Stomach (tissue), 9 donors: ENCODE measurements around the gene CD40. TPM values are rescaled to one million over a fixed set of nuclear protein-coding genes. Genes with fewer than 3 reads are reported as not detected.
"Not testable (repeated sequence)": the region's sequence is repeated elsewhere in the genome, so short reads cannot be mapped to it uniquely, and the experiment has no call there.

Source experiments
- DNase-seq, 2 donors: peaks; one replicate each; pipeline versions ENCODE4 v3.0.0 to v3.0.0-alpha.2; 2013 to 2019
- H3K27ac ChIP-seq, 5 donors: fragments of 200-600 bp in 4 of 5; sonication (generic) in 4 of 5; one replicate each; pipeline ENCODE4 v1.5.1; 2013 to 2019; ENCODE audit warnings: mild to moderate bottlenecking in 1 of 5, moderate library complexity in 1 of 5
- H3K27me3 ChIP-seq, 3 donors: fragments of 200-600 bp; sonication (generic); one replicate each; pipeline ENCODE4 v1.5.1; 2017 to 2019; ENCODE audit warnings: mixed run types in 1 of 3
- H3K36me3 ChIP-seq, 4 donors: fragments of 200-600 bp; sonication (generic); 1 replicate in 3 of 4; 2 replicates in 1 of 4; pipeline ENCODE4 v1.5.1; 2016 to 2019
- H3K4me1 ChIP-seq, 4 donors: fragments of 200-600 bp; sonication (generic); one replicate each; pipeline ENCODE4 v1.5.1; 2016 to 2019
- H3K4me3 ChIP-seq, 4 donors: fragments of 200-600 bp; sonication (generic) in 3 of 4; one replicate each; pipeline ENCODE4 v1.5.1; 2016 to 2019; ENCODE audit warnings: mild to moderate bottlenecking in 1 of 4
- H3K9me3 ChIP-seq, 4 donors: fragments of 200-600 bp; sonication (generic); one replicate each; pipeline ENCODE4 v1.5.1; 2016 to 2019
- CTCF ChIP-seq, 7 experiments: fragments of 450-650 bp in 4 of 7; fragments of 200-600 bp in 3 of 7; sonication (generic) in 3 of 7; IDR thresholded peaks; one replicate each; pipeline ENCODE4 v1.5.1; 2016 to 2019; ENCODE audit warnings: antibody characterized with exemption in 7 of 7, control low read depth in 2 of 7, mild to moderate bottlenecking in 1 of 7
- EP300 ChIP-seq: sonication (generic); formaldehyde crosslinking; IDR thresholded peaks from one replicate; pipeline ENCODE4 v1.6.1; 2017; ENCODE audit warnings: antibody characterized with exemption
- POLR2A ChIP-seq, 4 donors: fragments of 450-650 bp; IDR thresholded peaks; one replicate each; pipeline ENCODE4 v1.6.1; 2016; ENCODE audit warnings: antibody characterized with exemption in 4 of 4, control low read depth in 2 of 4, mild to moderate bottlenecking in 1 of 4, moderate library complexity in 1 of 4
- POLR2AphosphoS5 ChIP-seq, 3 donors: sonication (generic); formaldehyde crosslinking; IDR thresholded peaks; one replicate each; pipeline ENCODE4 v1.6.1; 2016; ENCODE audit warnings: antibody characterized with exemption in 3 of 3
- WGBS, 5 donors: extraction: QIAGEN DNeasy Blood & Tissue Kit in 3 of 5; methylation state at CpG; one replicate each; pipeline versions ENCODE4 v1.1.5 to v1.1.7; 2013 to 2018; 5-methylcytosine and 5-hydroxymethylcytosine counted together
- intact Hi-C: fragments of 100-400 bp; cut with DNase I; formaldehyde crosslinking; loops from one replicate; pipeline ENCODE4 v1.15.1; 2023; ENCODE audit warnings: low total_unique reads
- polyA plus RNA-seq, 3 donors: library from polyadenylated mRNA; stranded (reverse); fragments of 200-250 nt; gene quantifications; one replicate each; pipeline ENCODE4 v1.2.3, GENCODE V29; 2013
- total RNA-seq, 5 donors: library from RNA; depleted of rRNA; stranded (reverse); fragments of >200 nt; gene quantifications; one replicate each; pipeline versions ENCODE4 v1.1.0 to v1.2.3, GENCODE V29; 2014 to 2016
- donor health status: healthy with polysubstance abuse.
- donor health status: Bipolar disorder and iron deficiency.
- donor health status: healthy.

Gene CD40
- total and polyA plus RNA-seq, 8 donors = 2.8 to 19.9 (median 5.3) TPM; not detected in 1

DNA sequence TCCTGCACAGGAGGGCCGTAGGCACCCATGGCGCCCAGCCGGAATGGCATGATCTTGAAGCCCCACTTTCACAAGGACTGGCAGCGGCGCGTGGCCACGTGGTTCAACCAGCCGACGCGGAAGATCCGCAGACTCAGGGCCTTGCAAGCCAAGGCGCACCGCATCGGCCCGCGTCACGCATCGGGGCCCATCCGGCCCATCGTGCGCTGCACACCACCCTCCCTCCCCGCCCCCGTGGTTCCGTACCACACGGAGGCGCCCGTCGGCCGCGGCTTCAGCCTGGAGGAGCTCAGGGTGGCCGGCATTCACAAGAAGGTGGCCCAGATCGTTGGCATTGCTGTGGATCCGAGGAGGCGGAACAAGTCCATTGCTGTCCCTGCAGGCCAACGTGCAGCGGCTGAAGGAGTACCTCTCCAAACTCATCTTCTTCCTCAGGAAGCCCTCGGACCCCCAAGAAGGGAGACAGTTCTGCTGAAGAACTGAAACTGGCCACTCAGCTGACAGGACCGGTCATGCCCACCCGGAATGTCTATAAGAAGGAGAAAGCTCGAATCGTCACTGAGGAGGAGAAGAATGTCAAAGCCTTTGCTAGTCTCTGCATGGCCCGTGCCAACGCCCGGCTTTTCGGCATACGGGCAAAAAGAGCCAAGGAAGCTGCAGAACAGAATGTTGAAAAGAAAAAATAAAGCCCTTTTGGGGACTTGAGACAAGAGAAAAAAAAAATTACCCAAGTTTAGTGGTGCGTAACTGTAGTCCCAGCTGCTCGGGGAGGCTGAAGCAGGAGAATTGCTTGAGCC lies 18.4 kb upstream of the CD40 start:
- H3K9me3 ChIP-seq = peaks cover 0 to 6% (median 0%) of the 10 kb centered on the region in 4 donors
- peak in 1 of 2 donors; percentile 24 for DNase-seq
- no peak overlapping the region for H3K4me3 ChIP-seq
- WGBS, 5 donors = 34 to 56% (median 37%) methylated on average over 26 to 48 of the region's 48 CpGs
- no peaks in the 10 kb centered on the region for H3K36me3 ChIP-seq
- TF ChIP-seq POLR2AphosphoS5 (IDR thresholded peaks at IDR 0.05) (no peak), POLR2A (IDR thresholded peaks at IDR 0.05) (no peak), EP300 (no peak), CTCF (IDR thresholded peaks at IDR 0.05) (no peak)
- no peaks in the 10 kb centered on the region for H3K4me1 ChIP-seq
- H3K27me3 ChIP-seq = peaks cover 0 to 77% (median 14%) of the 10 kb centered on the region in 3 donors
- no peak overlapping the region for H3K27ac ChIP-seq
- intact Hi-C loops = loop anchor here (10.0 kb wide), 1 partner anchor 85 kb away; no protein-coding TSS in a partner anchor

DNA sequence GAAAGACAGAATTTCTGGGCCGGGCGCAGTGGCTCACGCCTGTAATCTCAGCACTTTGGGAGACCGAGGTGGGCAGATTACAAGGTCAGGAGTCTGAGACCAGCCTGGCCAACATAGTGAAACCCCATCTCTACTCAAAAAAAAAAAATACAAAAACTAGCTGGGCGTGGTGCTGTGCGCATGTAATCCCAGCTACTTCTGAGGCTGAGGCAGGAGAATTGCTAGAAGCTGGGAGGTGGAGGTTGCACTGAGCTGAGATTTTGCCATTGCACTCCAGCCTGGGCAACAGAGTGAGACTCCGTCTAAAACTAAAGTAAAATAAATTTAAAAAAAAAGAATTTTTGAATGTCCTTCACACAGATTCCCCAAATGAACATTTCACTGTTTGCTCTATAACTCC lies 17.7 kb upstream of the CD40 start:
- H3K4me1 ChIP-seq, H3K9me3 ChIP-seq, H3K36me3 ChIP-seq, DNase-seq, H3K27ac ChIP-seq, intact Hi-C loops, H3K4me3 ChIP-seq: not testable (repeated sequence)
- peaks cover 0 to 85% (median 17%) of the 10 kb centered on the region in 3 donors for H3K27me3 ChIP-seq
- WGBS, 5 donors = 80 to 88% (median 82%) methylated on average over 7 of the region's 7 CpGs

- Histone ChIP-seq H3K4me1 (no peaks in the 10 kb centered on the region), H3K27me3 (peaks cover 0 to 87% (median 17%) of the 10 kb centered on the region in 3 donors), H3K27ac (no peak overlapping the region), H3K4me3 (no peak overlapping the region), H3K9me3 (peaks cover 0 to 6% (median 0%) of the 10 kb centered on the region in 4 donors), H3K36me3 (no peaks in the 10 kb centered on the region)
- intact Hi-C loops = no loop called here
- TF ChIP-seq CTCF (IDR thresholded peaks at IDR 0.05) = no peak
- TF ChIP-seq POLR2A (IDR thresholded peaks at IDR 0.05) = no peak
- no peak for TF ChIP-seq POLR2AphosphoS5 (IDR thresholded peaks at IDR 0.05)
- no peak for TF ChIP-seq EP300
- WGBS, 5 donors = 70 to 78% (median 74%) methylated on average over 5 of the region's 5 CpGs
- no peak for DNase-seq
Measured at GRCh38 chr20:46100988-46101387, 17.1 kb upstream of the CD40 start.

DNA sequence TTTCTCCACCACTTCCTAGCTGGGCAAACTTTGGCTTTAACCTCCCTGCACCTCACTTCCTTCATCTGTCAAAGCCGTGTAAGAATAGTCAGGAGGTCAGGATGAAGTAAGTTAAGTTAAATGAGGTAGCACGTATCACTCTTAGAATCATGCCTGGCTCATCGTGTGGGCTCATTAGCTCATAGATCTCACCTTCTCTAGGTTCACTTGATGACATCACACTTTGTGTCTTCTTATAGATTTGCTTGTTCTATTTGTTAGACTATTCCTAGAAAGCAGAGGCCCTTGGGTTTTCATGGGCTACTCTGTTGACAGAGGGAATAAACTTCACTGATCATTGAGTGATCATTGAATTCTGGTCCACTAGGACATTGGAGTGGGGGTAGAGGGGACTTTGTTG lies 16.2 kb upstream of the CD40 start:
- 67 to 90% (median 78%) methylated on average over 3 of the region's 3 CpGs for WGBS, 5 donors
- Histone ChIP-seq H3K27me3 (peaks cover 0 to 93% (median 17%) of the 10 kb centered on the region in 3 donors), H3K4me1 (no peaks in the 10 kb centered on the region), H3K9me3 (peaks cover 0 to 6% (median 0%) of the 10 kb centered on the region in 4 donors), H3K27ac (no peak overlapping the region), H3K4me3 (no peak overlapping the region), H3K36me3 (no peaks in the 10 kb centered on the region)
- TF ChIP-seq POLR2AphosphoS5 (IDR thresholded peaks at IDR 0.05) (no peak), EP300 (no peak), CTCF (IDR thresholded peaks at IDR 0.05) (no peak), POLR2A (IDR thresholded peaks at IDR 0.05) (no peak)
- intact Hi-C loops = no loop called here
- DNase-seq = no peak

GRCh38 chr20:46102940-46103339 lies 15.2 kb upstream of the CD40 start:
- no peak overlapping the region for H3K4me3 ChIP-seq
- no peaks in the 10 kb centered on the region for H3K4me1 ChIP-seq
- H3K9me3 ChIP-seq = peaks cover 0 to 6% (median 0%) of the 10 kb centered on the region in 4 donors
- no peak overlapping the region for H3K27ac ChIP-seq
- peaks cover 0 to 84% (median 17%) of the 10 kb centered on the region in 3 donors for H3K27me3 ChIP-seq
- DNase-seq = no peak
- intact Hi-C loops = no loop called here
- TF ChIP-seq CTCF (IDR thresholded peaks at IDR 0.05) (no peak), POLR2AphosphoS5 (IDR thresholded peaks at IDR 0.05) (no peak), EP300 (no peak), POLR2A (IDR thresholded peaks at IDR 0.05) (no peak)
- WGBS, 5 donors = 83 to 93% (median 88%) methylated on average over 3 of the region's 3 CpGs
- no peaks in the 10 kb centered on the region for H3K36me3 ChIP-seq
